Stimulated activated naive B cell treated with anti-CD40 and anti-IgM and Interleukin-4, amounts not matched to agents 10 μg/mL and 1 μg/mL and 100 μg/mL, for 72 hours (primary cell): ENCODE results near the gene GNA14.
A peak's percentile ranks its signal among the peaks of the same experiment; 100 is the strongest.
"Not testable (repeated sequence)": the region's sequence is repeated elsewhere in the genome, so short reads cannot be mapped to it uniquely, and the experiment has no call there.

Experiments
- ATAC-seq, 2 donors: fragments of 150-1000 bp; cut with Tn5 transposase; replicated peaks; 2 replicates each; pipeline ENCODE4 v1.10.0; 2021; ENCODE audit warnings: moderate library complexity in 1 of 2
- DNase-seq: peaks from one replicate; pipeline ENCODE4 v3.0.0; 2021
- H3K27ac Mint-ChIP-seq: one replicate; pipeline ENCODE4 v1.8.0; 2022; ENCODE audit warnings: mild to moderate bottlenecking, mixed read lengths
- H3K27me3 Mint-ChIP-seq, 2 donors: one replicate each; pipeline ENCODE4 v1.8.0; 2022; ENCODE audit warnings: mixed read lengths in 2 of 2
- H3K36me3 Mint-ChIP-seq, 2 donors: one replicate each; pipeline ENCODE4 v1.8.0; 2022; ENCODE audit warnings: mixed read lengths in 2 of 2, mild to moderate bottlenecking in 1 of 2
- H3K4me1 Mint-ChIP-seq, 2 donors: one replicate each; pipeline ENCODE4 v1.8.0; 2022; ENCODE audit warnings: mixed read lengths in 2 of 2, mild to moderate bottlenecking in 1 of 2
- H3K4me3 Mint-ChIP-seq, 2 donors: one replicate each; pipeline ENCODE4 v1.8.0; 2022; ENCODE audit warnings: mild to moderate bottlenecking in 2 of 2, mixed read lengths in 2 of 2, moderate library complexity in 1 of 2
- H3K9me3 Mint-ChIP-seq, 2 donors: one replicate each; pipeline ENCODE4 v1.8.0; 2022; ENCODE audit warnings: mixed read lengths in 2 of 2, mild to moderate bottlenecking in 1 of 2

GNA14 gene

GRCh38 chr9:77489405-77490163 is 158.5 kb downstream of the GNA14 start:
- H3K9me3 Mint-ChIP-seq, DNase-seq, ATAC-seq, H3K27ac Mint-ChIP-seq, H3K36me3 Mint-ChIP-seq, H3K4me1 Mint-ChIP-seq: not testable (repeated sequence)
- Mint-ChIP-seq H3K4me3 (peak overlapping the region; percentile 35 to 59), H3K27me3 (peaks cover 11 to 26% of the 10 kb centered on the region in 2 donors)

- Mint-ChIP-seq H3K36me3 (peaks cover 0 to 3% of the 10 kb centered on the region in 2 donors), H3K27ac (no peak overlapping the region), H3K4me1 (peaks cover 4 to 10% of the 10 kb centered on the region in 2 donors), H3K9me3 (peaks cover 5 to 10% of the 10 kb centered on the region in 2 donors), H3K4me3 (no peak overlapping the region), H3K27me3 (peaks cover 16 to 30% of the 10 kb centered on the region in 2 donors)
- no peak for ATAC-seq
- no peak for DNase-seq
These were observed 159.5 kb downstream of the GNA14 start for GRCh38 chr9:77488439-77489126.

DNA sequence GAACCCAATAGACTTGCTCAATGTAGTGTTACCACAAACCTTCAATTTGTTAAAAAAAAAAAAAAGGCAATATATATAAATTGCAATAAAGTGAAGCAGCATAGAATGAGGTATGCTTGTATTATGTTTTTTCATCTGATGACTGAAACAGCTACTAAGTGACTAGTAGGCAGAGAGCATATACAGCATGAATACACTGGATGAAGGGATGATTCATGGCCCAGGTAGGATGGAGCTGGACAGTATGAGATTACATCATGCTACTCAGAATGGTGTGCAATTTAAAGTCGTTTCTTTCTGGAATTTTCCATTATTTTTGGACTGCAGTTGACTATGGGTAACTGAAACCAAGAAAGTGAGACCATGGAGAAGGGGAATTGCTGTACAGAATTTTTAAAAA is 161.2 kb downstream of the GNA14 start:
- ATAC-seq = no peak
- H3K27me3 Mint-ChIP-seq = peaks cover 25 to 30% of the 10 kb centered on the region in 2 donors
- peaks cover 6 to 10% of the 10 kb centered on the region in 2 donors for H3K9me3 Mint-ChIP-seq
- H3K4me3 Mint-ChIP-seq = no peak overlapping the region
- H3K36me3 Mint-ChIP-seq = peaks cover 0 to 3% of the 10 kb centered on the region in 2 donors
- H3K27ac Mint-ChIP-seq = no peak overlapping the region
- peaks cover 4 to 10% of the 10 kb centered on the region in 2 donors for H3K4me1 Mint-ChIP-seq
- DNase-seq = no peak

DNA sequence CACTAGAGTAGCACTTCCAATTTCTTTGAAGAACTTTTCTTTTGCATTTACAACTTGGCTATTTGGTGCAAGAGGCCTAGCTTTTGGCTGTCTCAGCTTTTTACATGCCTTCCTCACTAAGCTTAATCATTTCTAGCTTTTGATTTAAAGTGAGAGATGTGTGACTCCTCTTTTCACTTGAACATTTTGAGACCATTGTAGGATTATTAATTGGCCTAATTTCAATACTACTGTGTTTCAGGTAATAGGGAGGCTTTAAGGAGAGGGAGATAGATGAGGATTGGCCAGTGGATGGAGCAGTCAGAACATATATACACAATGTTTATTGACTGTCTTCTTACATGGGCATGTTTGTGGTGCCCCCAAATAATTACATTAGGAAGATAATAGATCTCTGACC is 161.7 kb downstream of the GNA14 start:
- Mint-ChIP-seq H3K4me3 (no peak overlapping the region), H3K9me3 (peaks cover 9 to 10% of the 10 kb centered on the region in 2 donors), H3K36me3 (peaks cover 0 to 3% of the 10 kb centered on the region in 2 donors), H3K4me1 (peaks cover 4 to 10% of the 10 kb centered on the region in 2 donors), H3K27me3 (peaks cover 25 to 34% of the 10 kb centered on the region in 2 donors), H3K27ac (no peak overlapping the region)
- ATAC-seq (no peak), DNase-seq (no peak)

DNA sequence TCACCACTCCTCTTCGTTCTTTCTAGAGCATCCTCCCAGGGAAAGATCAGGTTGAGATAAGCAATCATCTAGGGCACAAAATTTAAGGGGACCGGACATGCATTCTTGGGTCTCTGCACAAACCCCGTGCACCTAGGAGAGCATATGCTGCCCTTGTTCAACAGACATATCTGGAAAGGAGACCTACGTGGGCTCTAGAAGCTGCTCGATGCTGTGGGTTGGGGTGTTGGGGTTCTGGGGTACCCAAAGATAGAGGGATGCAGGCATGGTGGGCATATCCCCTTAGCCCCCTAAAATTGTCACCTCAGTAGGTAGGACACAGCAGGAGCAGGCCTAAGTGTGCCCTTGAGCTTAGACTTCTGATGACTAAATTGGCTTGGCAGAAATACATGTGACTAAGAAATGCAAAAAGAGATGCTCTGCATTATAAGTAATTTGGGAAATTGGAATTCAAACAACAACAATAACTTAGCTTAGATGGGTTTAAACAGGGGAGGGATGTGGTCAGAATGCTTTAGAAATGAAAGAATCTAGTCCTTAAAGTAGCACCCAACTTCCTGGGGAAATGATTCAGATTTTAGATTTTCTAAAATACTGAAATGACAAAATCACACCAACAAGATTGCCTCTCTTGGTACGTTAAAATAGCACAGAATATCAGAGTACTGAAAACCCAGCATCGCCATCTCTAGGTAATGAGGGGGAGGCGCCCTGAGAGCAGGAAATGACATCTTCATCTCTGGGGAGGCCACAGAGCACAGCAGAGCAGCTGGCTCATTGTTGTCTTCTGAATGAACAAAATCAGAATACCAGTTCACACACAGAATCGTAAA is 172.3 kb downstream of the GNA14 start:
- no peak overlapping the region for H3K27ac Mint-ChIP-seq
- no peak for DNase-seq
- peaks cover 5 to 6% of the 10 kb centered on the region in 2 donors for H3K9me3 Mint-ChIP-seq
- H3K4me3 Mint-ChIP-seq = no peak overlapping the region
- ATAC-seq = peak; percentile 73
- H3K4me1 Mint-ChIP-seq = peaks cover 2 to 9% of the 10 kb centered on the region in 2 donors
- H3K27me3 Mint-ChIP-seq = no peaks in the 10 kb centered on the region
- peaks cover 0 to 4% of the 10 kb centered on the region in 2 donors for H3K36me3 Mint-ChIP-seq

GRCh38 chr9:77474936-77475335 is 173.2 kb downstream of the GNA14 start:
- Mint-ChIP-seq H3K27me3 (no peaks in the 10 kb centered on the region), H3K9me3 (peaks cover 5 to 6% of the 10 kb centered on the region in 2 donors), H3K4me3 (no peak overlapping the region), H3K4me1 (peaks cover 2 to 9% of the 10 kb centered on the region in 2 donors), H3K27ac (no peak overlapping the region), H3K36me3 (peaks cover 0 to 4% of the 10 kb centered on the region in 2 donors)
- DNase-seq = no peak
- no peak for ATAC-seq

DNA sequence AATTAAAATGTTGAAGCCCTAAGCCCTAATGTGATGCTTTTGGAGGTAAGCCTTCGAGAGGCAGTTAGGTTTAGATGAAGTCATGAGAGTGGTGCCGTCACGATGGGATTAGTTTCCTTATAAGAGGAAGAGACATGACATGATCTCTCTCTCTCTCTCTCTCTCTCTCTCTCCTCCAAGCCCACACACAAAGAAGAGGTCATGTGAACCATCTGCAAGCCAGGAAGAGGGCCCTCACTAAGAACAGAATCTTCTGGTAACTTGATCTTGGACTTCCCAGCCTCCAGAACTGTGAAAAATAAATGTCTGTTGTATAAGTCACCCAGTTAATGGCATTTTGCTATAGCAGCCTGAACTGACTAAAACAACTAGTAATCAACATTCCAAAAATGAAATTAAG is 175.5 kb downstream of the GNA14 start:
- H3K9me3 Mint-ChIP-seq = peaks cover 2 to 4% of the 10 kb centered on the region in 2 donors
- no peak for ATAC-seq
- peaks cover 0 to 4% of the 10 kb centered on the region in 2 donors for H3K36me3 Mint-ChIP-seq
- H3K4me1 Mint-ChIP-seq = peaks cover 2 to 9% of the 10 kb centered on the region in 2 donors
- DNase-seq = no peak
- no peak overlapping the region for H3K4me3 Mint-ChIP-seq
- peaks cover 0 to 2% of the 10 kb centered on the region in 2 donors for H3K27me3 Mint-ChIP-seq
- H3K27ac Mint-ChIP-seq = no peak overlapping the region

- no peak for DNase-seq
- Mint-ChIP-seq H3K27me3 (peaks cover 2 to 4% of the 10 kb centered on the region in 2 donors), H3K36me3 (no peaks in the 10 kb centered on the region), H3K4me1 (peaks cover 2 to 9% of the 10 kb centered on the region in 2 donors), H3K9me3 (peaks cover 0 to 2% of the 10 kb centered on the region in 2 donors), H3K27ac (no peak overlapping the region), H3K4me3 (no peak overlapping the region)
- ATAC-seq = no peak
These were observed 176.6 kb downstream of the GNA14 start for GRCh38 chr9:77471572-77471971.

DNA sequence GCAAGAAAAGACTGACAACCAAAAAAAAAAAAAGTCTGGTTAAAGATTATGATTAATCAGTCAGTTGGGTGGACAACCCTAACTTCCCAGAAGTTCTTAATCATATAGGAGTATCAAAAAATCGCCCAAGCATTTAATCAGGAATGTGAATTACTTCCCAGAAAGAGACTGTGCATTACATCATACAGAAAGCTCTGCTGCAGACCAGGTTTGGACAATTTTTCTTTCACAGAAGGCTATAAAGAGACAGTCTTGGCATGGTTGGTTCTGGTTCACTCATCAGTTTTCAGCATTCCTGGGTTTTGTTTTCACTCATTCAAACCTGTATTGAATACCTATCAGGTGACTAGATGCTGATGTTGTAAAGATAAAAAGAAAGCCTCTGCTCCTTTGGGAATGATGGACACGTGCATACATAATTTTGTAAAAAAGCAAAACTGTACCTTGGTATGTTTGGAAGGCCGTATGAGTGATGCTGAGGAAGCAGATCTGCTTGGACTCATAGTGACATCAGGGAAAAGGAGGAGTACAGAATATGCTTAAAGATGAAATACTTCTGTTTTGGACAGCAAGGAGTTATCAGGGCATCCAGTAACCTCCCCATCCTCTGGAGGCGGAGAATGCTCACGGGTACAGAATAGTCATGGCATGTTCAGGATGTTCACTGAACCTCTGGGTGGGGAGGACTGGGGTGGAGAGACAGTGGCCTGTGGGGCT is 178.4 kb downstream of the GNA14 start:
- Mint-ChIP-seq H3K27me3 (peaks cover 4 to 10% of the 10 kb centered on the region in 2 donors), H3K27ac (no peak overlapping the region), H3K4me3 (no peak overlapping the region), H3K4me1 (no peaks in the 10 kb centered on the region), H3K9me3 (peaks cover 0 to 2% of the 10 kb centered on the region in 2 donors), H3K36me3 (no peaks in the 10 kb centered on the region)
- no peak for ATAC-seq
- no peak for DNase-seq

- DNase-seq = no peak
- Mint-ChIP-seq H3K4me3 (no peak overlapping the region), H3K9me3 (no peaks in the 10 kb centered on the region), H3K36me3 (no peaks in the 10 kb centered on the region), H3K27me3 (peaks cover 4 to 10% of the 10 kb centered on the region in 2 donors), H3K27ac (no peak overlapping the region), H3K4me1 (no peaks in the 10 kb centered on the region)
- no peak for ATAC-seq
These were observed 183.5 kb downstream of the GNA14 start for GRCh38 chr9:77464661-77465060.

DNA sequence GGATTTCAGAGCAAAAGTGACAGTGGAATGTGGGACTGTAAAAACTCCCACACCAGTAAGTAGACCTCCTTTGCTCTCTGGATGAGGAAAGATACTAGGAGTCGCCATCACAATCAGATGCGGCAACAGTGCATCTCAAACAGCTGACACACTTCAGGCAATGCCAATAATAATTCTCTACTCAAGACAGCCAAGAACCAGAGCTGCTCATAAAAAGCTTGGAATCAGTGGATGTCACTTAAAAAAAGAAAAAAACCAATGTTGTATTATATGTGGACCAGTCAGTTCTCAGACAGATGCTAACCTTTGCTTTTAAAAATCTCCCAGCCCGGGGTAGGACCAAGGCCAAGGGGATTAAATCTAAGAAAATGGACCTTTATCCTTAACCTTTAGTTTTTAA is 185.0 kb downstream of the GNA14 start:
- H3K4me3 Mint-ChIP-seq = no peak overlapping the region
- no peaks in the 10 kb centered on the region for H3K9me3 Mint-ChIP-seq
- no peak for DNase-seq
- H3K27ac Mint-ChIP-seq = no peak overlapping the region
- H3K27me3 Mint-ChIP-seq = peaks cover 4 to 10% of the 10 kb centered on the region in 2 donors
- ATAC-seq = no peak
- H3K36me3 Mint-ChIP-seq = no peaks in the 10 kb centered on the region
- peaks cover 0 to 1% of the 10 kb centered on the region in 2 donors for H3K4me1 Mint-ChIP-seq

DNA sequence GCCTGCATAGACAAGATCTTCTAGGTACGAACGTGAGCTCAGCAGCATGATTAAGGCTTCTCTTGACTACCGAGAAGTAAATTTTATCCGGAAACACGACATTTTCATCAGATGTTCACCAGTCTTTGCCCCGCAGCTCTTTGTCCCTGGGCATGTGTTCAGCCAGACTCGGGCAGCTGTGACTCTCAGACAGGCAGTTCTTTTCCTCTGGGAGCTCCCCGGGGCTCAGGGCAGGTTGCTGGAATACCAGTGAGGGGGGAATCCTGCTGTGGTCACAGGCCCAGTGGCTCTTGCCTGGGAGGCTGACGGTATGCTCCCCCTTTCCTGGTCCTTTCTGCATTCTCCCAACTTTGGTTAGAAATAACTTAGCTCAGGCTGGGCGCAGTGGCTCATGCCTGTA is 186.1 kb downstream of the GNA14 start:
- DNase-seq (no peak), ATAC-seq (no peak)
- Mint-ChIP-seq H3K27me3 (peaks cover 1 to 10% of the 10 kb centered on the region in 2 donors), H3K27ac (no peak overlapping the region), H3K9me3 (no peaks in the 10 kb centered on the region), H3K36me3 (no peaks in the 10 kb centered on the region), H3K4me3 (no peak overlapping the region), H3K4me1 (peaks cover 0 to 7% of the 10 kb centered on the region in 2 donors)

GRCh38 chr9:77460938-77461337 is 187.2 kb downstream of the GNA14 start:
- peaks cover 4 to 5% of the 10 kb centered on the region in 2 donors for H3K27me3 Mint-ChIP-seq
- H3K4me3 Mint-ChIP-seq = no peak overlapping the region
- no peaks in the 10 kb centered on the region for H3K9me3 Mint-ChIP-seq
- H3K27ac Mint-ChIP-seq = no peak overlapping the region
- no peaks in the 10 kb centered on the region for H3K36me3 Mint-ChIP-seq
- H3K4me1 Mint-ChIP-seq = peaks cover 2 to 11% of the 10 kb centered on the region in 2 donors
- no peak for DNase-seq
- no peak for ATAC-seq
